ENCODE results near the gene ADAM12. TPM values are rescaled to one million over a fixed set of nuclear protein-coding genes. Genes with fewer than 3 reads are reported as not detected.

The ADAM12 gene
- total RNA-seq, 2 donors from 2014 or later, result 0.46 TPM; not detected in 1

DNA sequence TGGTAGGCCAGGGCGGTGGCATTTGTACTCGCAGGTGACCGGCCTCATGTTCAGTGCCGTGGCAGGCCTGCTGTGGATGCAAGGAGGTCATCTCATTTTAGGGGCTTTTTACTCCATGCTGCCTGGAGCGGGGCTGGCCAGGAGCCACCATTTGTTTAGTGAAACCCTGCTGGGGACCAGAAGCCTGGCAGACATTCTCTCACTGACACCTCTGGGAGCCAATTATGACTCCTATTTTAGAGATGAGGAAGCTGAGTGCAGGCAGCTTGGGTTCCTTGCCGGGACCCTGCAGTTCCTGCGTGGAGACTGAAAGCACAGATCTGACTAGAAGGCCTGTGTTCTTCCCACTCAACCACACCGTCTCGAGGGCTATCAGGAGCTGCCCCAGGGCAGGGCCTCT lies 305.3 kb downstream of the ADAM12 start:
- Mint-ChIP-seq H3K9me3 (no peaks in the 10 kb centered on the region), H3K4me1 (no peaks in the 10 kb centered on the region), H3K27me3 (ENCODE audit: insufficient read depth) (no peaks in the 10 kb centered on the region), H3K27ac (no peak overlapping the region), H3K4me3 (no peak overlapping the region), H3K36me3 (ENCODE audit: low read depth) (no peaks in the 10 kb centered on the region)
- Histone ChIP-seq H3K27ac (ENCODE audit: low read depth, low read length) (no peak overlapping the region), H3K36me3 (ENCODE audit: control insufficient read depth, insufficient read depth, low read length) (no peaks in the 10 kb centered on the region), H3K4me1 (ENCODE audit: control insufficient read depth, insufficient read depth, low read length) (no peaks in the 10 kb centered on the region), H3K9me3 (ENCODE audit: control insufficient read depth, low read length) (no peaks in the 10 kb centered on the region), H3K4me3 (ENCODE audit: low read length) (no peak overlapping the region), H3K9ac (ENCODE audit: extremely low read depth, low read length, poor library complexity, severe bottlenecking) (no peak overlapping the region), H3K27me3 (ENCODE audit: control insufficient read depth, insufficient read depth, low read length, poor library complexity, severe bottlenecking) (no peaks in the 10 kb centered on the region)
- TF ChIP-seq, protein P1, sequence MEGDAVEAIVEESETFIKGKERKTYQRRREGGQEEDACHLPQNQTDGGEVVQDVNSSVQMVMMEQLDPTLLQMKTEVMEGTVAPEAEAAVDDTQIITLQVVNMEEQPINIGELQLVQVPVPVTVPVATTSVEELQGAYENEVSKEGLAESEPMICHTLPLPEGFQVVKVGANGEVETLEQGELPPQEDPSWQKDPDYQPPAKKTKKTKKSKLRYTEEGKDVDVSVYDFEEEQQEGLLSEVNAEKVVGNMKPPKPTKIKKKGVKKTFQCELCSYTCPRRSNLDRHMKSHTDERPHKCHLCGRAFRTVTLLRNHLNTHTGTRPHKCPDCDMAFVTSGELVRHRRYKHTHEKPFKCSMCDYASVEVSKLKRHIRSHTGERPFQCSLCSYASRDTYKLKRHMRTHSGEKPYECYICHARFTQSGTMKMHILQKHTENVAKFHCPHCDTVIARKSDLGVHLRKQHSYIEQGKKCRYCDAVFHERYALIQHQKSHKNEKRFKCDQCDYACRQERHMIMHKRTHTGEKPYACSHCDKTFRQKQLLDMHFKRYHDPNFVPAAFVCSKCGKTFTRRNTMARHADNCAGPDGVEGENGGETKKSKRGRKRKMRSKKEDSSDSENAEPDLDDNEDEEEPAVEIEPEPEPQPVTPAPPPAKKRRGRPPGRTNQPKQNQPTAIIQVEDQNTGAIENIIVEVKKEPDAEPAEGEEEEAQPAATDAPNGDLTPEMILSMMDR (conservative IDR thresholded peaks at IDR 0.05), result no peak
- DNase-seq, result peak; percentile 35
- 91 to 95% methylated on average over 6 to 9 of the region's 9 CpGs for WGBS, 2 experiments (ENCODE audit: insufficient coverage in 1 of 2, insufficient read length in 1 of 2)

DNA sequence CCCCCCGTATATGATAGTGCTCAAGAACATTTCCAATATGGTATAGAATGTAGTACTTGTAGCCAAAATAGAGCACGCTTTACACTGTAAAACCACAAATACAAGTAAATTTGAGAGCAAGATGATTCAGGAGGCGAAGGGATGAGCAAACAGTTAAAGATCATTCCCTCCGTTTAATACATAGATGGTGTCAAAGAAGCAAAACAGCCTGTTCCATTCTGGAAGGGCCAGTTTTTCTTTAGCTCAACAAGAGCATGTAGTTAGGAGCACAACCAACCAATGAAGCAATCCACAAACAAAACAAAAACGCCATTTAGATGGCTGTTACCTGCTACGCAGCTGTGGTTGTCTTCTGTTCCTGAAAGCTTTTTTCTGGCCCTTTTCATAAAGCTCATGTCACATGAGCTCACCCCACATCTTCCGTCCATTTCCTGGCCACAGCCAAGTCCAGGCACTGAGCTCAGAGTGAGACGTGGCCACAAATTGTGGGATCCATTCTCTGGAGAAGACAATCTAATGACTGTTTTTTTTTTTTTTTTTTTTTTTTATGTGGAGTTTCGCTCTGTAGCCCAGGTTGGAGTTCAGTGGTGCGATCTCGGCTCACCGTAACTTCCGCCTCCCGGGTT lies 306.3 kb downstream of the ADAM12 start:
- Mint-ChIP-seq H3K27me3 (ENCODE audit: insufficient read depth) (no peaks in the 10 kb centered on the region), H3K36me3 (ENCODE audit: low read depth) (no peaks in the 10 kb centered on the region), H3K4me1 (no peaks in the 10 kb centered on the region), H3K27ac (no peak overlapping the region), H3K4me3 (no peak overlapping the region), H3K9me3 (peaks cover 2% of the 10 kb centered on the region)
- H3K9me3 ChIP-seq (ENCODE audit: control insufficient read depth, low read length), result no peaks in the 10 kb centered on the region
- H3K4me1 ChIP-seq (ENCODE audit: control insufficient read depth, insufficient read depth, low read length), result no peaks in the 10 kb centered on the region
- no peaks in the 10 kb centered on the region for H3K27me3 ChIP-seq (ENCODE audit: control insufficient read depth, insufficient read depth, low read length, poor library complexity, severe bottlenecking)
- H3K36me3 ChIP-seq (ENCODE audit: control insufficient read depth, insufficient read depth, low read length), result no peaks in the 10 kb centered on the region
- 92 to 96% methylated on average over 6 to 14 of the region's 14 CpGs for WGBS, 2 experiments (ENCODE audit: insufficient coverage in 1 of 2, insufficient read length in 1 of 2)
- H3K4me3 ChIP-seq (ENCODE audit: low read length), result no peak overlapping the region
- TF ChIP-seq, protein P1 (conservative IDR thresholded peaks at IDR 0.05), result no peak
- peak; percentile 10 for DNase-seq
- H3K27ac ChIP-seq (ENCODE audit: low read depth, low read length), result peak overlapping the region; percentile 86
- no peak overlapping the region for H3K9ac ChIP-seq (ENCODE audit: extremely low read depth, low read length, poor library complexity, severe bottlenecking)

DNA sequence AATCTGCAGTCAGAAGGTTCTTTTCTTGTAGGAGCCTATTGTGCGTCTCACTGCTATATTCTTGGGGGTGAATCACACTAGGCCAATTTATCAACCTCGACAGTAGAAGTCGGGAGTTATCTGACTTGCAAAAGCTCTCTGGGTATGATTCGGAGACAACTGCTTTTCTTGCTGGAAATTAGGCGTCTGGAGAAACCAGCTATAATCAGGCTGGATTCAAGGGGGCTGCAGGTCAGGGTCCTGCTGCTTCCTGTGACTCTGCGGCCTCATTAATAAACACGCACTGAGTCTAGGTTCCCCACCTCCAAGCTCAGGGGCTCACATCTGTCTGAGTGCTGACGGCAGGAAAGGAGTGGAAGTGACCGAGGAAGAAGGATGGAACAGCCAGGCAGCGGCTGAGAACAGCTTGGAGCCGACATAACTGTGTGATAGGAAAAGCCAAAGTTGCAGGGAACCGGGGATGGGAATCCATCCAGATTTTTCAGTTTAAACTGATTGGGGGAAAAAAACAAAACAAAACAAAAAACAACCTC lies 307.3 kb downstream of the ADAM12 start:
- peaks cover 6% of the 10 kb centered on the region for H3K9me3 Mint-ChIP-seq
- Histone ChIP-seq H3K27ac (ENCODE audit: low read depth, low read length) (peak overlapping the region; percentile 86), H3K27me3 (ENCODE audit: control insufficient read depth, insufficient read depth, low read length, poor library complexity, severe bottlenecking) (no peaks in the 10 kb centered on the region), H3K9me3 (ENCODE audit: control insufficient read depth, low read length) (no peaks in the 10 kb centered on the region), H3K36me3 (ENCODE audit: control insufficient read depth, insufficient read depth, low read length) (no peaks in the 10 kb centered on the region), H3K4me3 (ENCODE audit: low read length) (no peak overlapping the region), H3K9ac (ENCODE audit: extremely low read depth, low read length, poor library complexity, severe bottlenecking) (no peak overlapping the region), H3K4me1 (ENCODE audit: control insufficient read depth, insufficient read depth, low read length) (no peaks in the 10 kb centered on the region)
- no peaks in the 10 kb centered on the region for H3K4me1 Mint-ChIP-seq
- H3K4me3 Mint-ChIP-seq, result no peak overlapping the region
- peak; percentile 43 for DNase-seq
- H3K27me3 Mint-ChIP-seq (ENCODE audit: insufficient read depth), result no peaks in the 10 kb centered on the region
- no peaks in the 10 kb centered on the region for H3K36me3 Mint-ChIP-seq (ENCODE audit: low read depth)
- TF ChIP-seq, protein P1 (conservative IDR thresholded peaks at IDR 0.05), result no peak
- WGBS, 2 experiments (ENCODE audit: insufficient coverage in 1 of 2, insufficient read length in 1 of 2), result 57 to 86% methylated on average over 3 to 12 of the region's 12 CpGs
- no peak overlapping the region for H3K27ac Mint-ChIP-seq

All from endodermal cell (in vitro differentiated cells).